Stimulated activated CD8-positive, alpha-beta memory T cell treated with anti-CD3 and anti-CD28 coated beads, Interleukin-12 subunit alpha, Interleukin-12 subunit beta, amount 100 ng/mL, for 4 hours (primary cell): ENCODE measurements around the gene SYNPR.

Experiments used
- DNase-seq: peaks from one replicate; pipeline ENCODE4 v3.0.0-alpha.2; 2020; ENCODE audit warnings: low read depth

Gene SYNPR

GRCh38 chr3:63385629-63386028 is 107.5 kb downstream of the SYNPR start:
- DNase-seq = no peak

DNA sequence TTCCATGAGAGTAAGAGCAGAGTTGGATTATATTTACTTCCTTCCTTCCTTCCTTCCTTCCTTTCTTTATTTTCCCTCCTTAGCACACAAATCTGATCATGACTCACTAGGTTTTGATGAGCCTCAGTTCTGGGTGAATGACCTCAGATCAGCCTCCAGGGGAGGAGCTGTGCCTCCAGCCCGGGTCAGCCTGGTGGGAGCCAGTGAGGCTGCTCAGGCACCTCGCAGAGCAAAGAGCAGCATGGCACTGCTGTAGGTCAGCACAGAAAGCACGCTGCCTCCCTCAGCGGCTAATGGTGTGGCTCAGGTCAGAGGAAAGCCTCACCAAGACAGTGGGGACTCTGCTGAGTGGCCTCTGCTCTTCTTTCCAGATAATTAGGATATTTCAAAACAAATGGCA is 108.5 kb downstream of the SYNPR start:
- DNase-seq = no peak

GRCh38 chr3:63387568-63387967 is 109.5 kb downstream of the SYNPR start:
- DNase-seq = no peak

DNA sequence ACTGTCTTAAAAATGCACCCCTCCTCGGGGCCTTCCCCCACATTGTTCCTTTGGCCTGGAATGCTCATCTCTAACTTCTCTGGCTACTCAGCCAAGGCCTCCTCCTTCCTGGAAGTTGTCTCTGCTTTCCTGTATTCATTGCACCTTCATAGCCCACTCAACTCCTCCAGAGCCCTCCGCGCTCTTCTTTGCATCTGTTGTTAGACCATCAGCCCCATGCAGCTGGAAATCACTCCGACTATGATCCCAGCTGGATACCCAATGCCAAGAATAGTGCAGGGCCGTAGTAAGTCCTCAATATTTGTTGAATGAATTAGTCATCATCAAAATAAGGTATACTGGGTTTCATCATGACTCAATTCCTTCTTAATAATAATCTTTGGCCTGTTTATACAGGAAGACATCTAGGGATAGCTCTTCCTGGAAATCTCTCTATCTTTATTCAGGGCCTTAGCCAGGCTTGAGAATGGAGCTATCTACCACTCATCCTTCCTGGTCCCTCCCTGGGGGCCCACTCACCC is 112.7 kb downstream of the SYNPR start:
- no peak for DNase-seq

DNA sequence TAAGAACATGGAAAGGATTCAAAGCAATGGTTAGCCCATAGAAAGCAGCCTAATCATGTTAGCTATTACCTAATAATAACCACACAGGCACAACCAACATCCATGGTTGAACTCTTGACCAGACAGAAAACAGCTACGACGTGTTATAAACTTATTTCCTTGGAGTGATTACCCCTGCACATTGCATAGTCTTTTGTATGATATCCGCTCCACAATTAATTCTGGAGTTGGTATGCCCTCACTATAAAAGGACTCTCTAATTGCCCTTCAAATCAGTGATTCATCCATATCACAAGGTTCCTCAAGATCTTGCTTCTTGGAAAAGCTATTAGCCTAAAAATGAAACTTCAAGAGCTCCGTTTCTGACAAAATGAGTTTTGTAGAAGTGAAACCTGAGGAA is 117.9 kb downstream of the SYNPR start:
- DNase-seq = no peak

DNA sequence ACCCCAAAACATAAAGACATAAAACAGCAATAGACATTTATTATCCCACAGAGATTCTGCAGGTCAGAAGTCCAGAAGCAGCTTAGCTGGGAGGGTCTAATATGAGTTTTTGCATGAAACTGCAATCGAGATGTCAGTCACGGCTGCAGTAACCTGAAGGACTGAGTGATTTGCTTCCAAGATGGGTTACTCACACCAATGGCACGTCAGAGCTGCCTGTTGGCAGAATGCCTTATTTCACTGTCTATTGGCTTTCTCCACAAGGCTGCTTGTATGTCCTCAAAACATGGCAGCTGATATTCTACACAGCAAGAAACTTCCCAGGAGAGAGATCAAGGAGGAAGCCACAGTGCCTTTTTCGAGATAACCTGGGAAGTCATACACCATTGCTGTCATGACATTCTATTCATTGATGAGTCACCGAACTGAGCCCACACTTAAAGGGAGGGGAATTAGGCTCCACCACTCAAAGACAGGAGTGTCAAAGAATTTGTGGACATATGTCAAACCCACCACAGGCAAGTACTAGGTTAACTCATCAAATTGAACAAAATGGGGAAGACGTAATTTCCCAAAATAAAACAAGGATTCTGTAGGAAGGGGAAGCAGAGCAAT is 122.2 kb downstream of the SYNPR start:
- DNase-seq = no peak

DNA sequence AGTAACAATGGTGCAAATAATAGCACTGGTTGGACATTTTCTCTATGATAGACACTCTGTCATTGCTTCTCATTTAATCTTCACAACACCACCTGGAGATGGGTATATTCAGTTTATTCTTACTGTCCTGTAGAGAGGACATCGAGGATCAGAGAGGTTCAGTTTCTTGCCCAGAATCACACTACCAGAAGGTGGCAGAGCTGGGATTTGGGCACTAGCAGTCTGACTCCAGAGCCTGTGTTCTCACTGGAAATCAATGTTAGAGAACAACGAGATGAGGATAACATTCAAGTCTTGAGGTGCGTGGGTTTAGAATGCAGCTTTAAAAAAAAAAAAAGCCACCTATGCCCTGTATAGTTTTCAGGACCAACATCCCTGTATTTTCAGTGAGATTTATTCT is 127.8 kb downstream of the SYNPR start:
- no peak for DNase-seq

DNA sequence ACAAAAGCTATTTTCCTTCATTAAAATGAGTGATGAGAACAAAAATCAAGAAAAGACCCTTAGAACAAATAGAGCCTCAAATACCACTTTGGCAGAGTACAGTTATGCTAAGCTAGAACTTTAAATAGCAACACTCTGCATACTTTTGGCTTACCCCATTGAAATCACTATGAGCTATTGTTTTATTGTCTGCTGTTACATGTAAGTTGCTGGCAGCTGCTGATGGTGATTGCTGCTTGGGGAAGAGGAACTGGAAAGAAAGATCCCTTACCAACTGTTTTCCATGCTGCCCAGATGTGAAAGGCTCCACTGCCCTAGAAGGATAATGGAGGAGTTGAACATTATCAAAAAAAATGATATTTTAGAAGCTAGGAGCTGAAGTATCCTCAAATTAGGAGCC is 135.4 kb downstream of the SYNPR start:
- DNase-seq = no peak

GRCh38 chr3:63414607-63415006 is 136.5 kb downstream of the SYNPR start:
- DNase-seq = no peak

DNA sequence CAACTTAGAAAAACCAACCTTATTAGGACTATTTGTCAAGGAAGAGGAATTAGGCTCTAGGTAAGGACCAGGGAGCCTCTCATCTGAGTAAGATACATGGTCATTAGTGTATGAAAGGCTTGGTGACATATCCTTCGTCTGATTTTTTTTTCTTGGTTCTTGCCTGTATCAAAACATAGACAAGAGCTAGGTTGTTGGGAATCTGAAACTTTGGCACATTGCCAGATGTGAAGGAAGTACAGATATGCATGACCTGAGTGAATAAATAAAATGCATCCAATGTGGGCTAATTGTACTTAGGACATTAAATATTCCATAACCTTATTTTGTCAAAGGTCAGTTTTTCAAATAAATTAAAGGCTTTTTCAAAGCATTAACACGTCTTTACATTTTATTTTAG is 151.8 kb downstream of the SYNPR start:
- DNase-seq = no peak

GRCh38 chr3:63430875-63431274 is 152.8 kb downstream of the SYNPR start:
- no peak for DNase-seq

DNA sequence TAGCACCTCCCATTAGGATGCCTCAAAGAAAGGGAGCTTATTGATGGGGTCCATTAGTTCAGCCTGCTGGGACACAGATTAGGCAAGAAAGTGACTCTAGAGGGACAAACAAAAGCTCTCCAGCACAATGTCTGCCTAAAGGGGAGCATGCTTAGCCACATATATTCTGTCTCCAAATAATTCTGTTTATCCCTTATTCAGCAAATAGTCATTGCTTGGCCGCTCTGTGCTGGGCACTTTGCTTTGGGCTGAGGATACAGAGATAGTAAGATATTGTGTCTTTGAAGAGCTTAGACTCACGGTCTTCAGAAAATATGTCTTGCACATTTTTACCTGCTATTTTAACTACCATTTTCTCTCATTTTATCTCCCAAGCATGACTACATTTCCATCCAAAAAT is 159.8 kb downstream of the SYNPR start:
- DNase-seq = no peak

DNA sequence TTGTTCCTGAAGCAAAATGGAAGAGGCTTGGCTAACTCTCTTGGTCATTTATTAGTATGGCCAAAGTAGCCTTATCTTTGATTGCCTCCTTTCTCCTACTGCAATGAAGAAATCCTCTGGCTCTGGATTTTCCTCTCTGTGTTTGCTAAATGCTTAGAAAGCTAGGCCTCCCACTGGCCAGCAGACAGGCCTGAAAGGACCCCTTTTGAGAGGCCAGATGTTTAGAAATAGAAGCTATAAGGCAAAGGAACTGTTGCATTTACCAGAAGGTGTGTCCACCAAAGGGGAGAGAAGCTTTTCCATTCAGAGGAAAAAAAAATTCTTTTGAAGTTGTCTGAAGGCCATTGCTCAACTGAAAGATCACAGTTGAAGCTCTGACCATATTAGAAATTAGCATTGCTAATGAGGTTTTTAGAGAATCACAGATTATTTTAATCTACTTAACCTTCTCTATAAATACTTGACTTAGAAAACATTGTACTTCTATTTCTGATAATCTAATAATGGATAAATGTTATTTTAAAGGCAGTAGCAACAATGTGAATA is 160.8 kb downstream of the SYNPR start:
- DNase-seq = no peak

GRCh38 chr3:63441262-63441661 is 163.2 kb downstream of the SYNPR start:
- DNase-seq = no peak

GRCh38 chr3:63442918-63443317 is 164.8 kb downstream of the SYNPR start:
- DNase-seq = no peak

DNA sequence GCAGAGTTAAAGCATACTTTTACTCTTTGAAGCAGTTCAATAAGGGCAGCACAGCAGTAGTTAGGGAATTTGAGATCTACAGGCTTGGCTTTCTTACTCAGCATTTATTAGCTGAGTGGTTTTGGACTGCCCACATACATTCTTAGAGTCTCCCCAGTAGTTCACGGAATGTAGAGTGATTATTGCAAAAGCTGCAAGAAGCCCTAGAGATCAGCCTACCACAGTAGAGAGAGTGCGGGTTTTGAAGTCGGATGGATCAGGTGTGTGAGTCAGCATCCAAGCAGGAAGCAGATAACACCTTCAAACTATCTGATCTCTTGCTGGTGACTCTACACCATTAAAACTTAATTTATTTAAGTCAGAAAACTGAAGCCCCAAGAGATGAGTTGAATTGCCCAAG is 171.9 kb downstream of the SYNPR start:
- DNase-seq = no peak

DNA sequence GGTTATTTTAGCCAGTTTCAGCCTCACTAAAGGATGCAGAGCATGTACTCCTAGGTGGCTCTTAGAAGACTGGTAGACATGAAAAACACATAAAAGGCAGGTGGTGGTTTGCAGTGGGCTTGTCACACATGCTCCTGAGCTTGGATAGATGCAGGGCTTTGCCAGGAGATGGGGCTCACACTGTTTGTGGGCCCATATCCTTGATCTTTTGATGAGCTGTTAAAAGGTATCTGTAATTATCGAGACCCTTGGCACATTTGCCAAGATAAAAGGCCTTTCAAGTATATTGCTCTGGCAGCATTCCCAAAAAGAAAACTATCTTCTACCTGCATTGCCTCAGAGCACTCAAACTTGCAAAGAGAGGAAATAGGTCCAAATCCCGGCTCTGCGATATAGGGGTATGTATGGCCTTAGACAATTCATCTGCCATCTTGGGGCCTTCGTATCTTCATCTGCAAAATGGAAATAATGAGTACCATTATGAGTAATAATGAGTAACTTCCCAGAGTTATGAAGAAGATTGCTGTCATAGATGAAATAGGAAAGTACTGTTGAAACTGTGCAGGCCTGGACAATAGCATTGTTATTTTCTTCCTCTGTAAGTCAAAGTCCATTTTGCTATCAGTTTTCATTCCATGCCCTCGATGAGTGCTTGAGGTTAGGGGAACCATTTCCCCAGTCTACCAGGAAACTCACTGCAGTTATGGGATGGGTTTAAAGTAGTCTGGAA is 172.7 kb downstream of the SYNPR start:
- no peak for DNase-seq

GRCh38 chr3:63456901-63457300 is 178.8 kb downstream of the SYNPR start:
- DNase-seq = no peak

DNA sequence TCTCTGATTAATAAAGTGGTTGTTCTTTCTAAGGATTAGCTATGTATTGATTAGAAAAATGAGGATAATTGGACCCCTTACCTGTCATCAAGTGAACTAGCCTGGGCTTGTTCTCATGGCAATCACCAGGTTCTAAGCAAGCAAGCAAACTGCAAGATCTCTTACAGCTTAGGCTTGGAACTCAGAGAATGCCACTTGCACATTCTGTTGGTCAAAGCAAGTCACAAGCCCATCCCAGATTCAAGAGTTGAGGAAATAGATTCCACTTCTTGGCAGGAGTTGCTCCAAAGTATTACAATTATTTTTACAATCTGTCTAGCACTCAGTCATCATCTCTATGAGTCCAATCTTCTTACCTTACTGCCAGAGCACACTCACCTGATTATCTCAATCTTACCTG is 180.3 kb downstream of the SYNPR start:
- no peak for DNase-seq

DNA sequence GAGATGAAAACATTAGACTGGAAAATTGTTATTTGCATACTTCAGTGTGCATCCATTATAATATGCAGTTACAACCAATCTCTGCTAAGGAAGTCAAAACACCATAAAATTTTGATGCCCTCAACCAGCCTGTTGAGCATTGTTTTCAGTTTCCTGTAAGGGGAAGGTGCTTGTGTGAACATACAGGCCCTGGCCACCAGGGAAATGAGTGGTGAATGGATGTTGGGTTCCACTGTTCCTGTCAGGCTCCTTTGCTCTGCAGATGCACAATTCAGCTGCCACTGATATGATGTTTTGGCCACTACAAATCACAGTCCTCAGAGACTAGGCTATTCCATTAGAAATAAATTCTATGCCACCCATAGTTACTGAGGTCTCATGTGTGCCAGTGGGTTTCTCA is 184.6 kb downstream of the SYNPR start:
- DNase-seq = no peak

GRCh38 chr3:63467392-63467791 is 189.3 kb downstream of the SYNPR start:
- DNase-seq = no peak

DNA sequence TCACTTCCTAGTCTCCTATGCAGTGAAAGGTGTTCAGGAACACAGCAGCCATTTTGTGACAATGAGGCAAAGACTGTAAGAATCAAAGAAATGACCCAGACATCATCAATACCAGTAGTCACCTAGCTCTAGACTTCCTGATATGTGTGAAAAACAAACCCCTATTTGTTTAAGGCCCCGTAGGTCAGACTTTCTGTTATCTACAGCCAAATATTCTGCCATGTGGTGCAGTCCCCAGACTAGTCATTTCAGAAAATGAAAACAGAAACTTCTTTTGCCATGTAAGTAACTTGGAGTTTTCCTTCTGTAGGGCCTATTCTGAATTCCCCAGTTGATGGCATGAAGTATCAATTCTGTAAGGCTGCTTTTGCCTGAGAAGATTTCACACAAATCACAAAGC is 192.6 kb downstream of the SYNPR start:
- no peak for DNase-seq

DNA sequence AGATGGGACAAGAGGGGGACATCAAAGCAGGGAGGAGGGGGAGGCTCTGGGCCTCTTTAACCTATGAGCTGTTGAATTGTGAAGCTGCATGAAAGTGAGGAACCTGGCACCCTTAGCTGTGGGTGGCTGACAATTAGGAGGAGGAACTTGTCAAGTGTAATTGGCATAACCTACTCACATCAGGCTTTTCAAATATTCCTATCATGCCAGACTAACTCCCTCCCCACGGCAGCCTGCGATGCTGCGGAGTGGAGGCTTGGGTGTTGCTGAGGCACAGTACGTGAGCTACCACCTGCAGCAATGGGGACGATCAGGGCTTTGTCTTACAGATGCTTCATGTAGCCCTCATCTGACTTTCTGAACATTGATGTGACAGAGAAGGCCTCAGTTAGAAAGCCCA is 193.7 kb downstream of the SYNPR start:
- DNase-seq = no peak
